ENCODE data around the gene ZRANB1. TPM values are rescaled to one million over a fixed set of nuclear protein-coding genes. Genes with fewer than 3 reads are reported as not detected.

The ZRANB1 gene
- total and polyA plus RNA-seq, 2 experiments from 2014 or later: 4.2 to 26.7 TPM

DNA sequence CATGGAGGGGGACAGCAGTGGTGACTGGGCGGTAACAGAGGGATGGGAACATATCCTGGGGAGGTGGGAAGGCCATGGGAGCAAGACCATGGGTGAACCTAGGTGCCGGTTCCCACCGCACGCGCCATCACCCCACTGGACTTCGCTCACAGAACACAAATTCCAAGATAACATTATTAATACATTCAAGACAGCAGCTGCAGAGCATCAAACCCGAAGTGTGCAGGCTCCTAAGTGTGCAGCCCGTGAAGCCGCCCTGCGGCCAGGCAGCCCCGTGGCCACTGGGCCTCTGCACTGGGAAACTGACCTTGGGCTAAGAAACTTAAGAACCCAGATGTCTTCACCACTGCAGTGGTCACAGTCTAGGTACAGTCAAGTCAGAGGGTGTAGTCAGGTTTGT, 42.8 kb upstream of the ZRANB1 start (continued):
- TF ChIP-seq, protein P1, sequence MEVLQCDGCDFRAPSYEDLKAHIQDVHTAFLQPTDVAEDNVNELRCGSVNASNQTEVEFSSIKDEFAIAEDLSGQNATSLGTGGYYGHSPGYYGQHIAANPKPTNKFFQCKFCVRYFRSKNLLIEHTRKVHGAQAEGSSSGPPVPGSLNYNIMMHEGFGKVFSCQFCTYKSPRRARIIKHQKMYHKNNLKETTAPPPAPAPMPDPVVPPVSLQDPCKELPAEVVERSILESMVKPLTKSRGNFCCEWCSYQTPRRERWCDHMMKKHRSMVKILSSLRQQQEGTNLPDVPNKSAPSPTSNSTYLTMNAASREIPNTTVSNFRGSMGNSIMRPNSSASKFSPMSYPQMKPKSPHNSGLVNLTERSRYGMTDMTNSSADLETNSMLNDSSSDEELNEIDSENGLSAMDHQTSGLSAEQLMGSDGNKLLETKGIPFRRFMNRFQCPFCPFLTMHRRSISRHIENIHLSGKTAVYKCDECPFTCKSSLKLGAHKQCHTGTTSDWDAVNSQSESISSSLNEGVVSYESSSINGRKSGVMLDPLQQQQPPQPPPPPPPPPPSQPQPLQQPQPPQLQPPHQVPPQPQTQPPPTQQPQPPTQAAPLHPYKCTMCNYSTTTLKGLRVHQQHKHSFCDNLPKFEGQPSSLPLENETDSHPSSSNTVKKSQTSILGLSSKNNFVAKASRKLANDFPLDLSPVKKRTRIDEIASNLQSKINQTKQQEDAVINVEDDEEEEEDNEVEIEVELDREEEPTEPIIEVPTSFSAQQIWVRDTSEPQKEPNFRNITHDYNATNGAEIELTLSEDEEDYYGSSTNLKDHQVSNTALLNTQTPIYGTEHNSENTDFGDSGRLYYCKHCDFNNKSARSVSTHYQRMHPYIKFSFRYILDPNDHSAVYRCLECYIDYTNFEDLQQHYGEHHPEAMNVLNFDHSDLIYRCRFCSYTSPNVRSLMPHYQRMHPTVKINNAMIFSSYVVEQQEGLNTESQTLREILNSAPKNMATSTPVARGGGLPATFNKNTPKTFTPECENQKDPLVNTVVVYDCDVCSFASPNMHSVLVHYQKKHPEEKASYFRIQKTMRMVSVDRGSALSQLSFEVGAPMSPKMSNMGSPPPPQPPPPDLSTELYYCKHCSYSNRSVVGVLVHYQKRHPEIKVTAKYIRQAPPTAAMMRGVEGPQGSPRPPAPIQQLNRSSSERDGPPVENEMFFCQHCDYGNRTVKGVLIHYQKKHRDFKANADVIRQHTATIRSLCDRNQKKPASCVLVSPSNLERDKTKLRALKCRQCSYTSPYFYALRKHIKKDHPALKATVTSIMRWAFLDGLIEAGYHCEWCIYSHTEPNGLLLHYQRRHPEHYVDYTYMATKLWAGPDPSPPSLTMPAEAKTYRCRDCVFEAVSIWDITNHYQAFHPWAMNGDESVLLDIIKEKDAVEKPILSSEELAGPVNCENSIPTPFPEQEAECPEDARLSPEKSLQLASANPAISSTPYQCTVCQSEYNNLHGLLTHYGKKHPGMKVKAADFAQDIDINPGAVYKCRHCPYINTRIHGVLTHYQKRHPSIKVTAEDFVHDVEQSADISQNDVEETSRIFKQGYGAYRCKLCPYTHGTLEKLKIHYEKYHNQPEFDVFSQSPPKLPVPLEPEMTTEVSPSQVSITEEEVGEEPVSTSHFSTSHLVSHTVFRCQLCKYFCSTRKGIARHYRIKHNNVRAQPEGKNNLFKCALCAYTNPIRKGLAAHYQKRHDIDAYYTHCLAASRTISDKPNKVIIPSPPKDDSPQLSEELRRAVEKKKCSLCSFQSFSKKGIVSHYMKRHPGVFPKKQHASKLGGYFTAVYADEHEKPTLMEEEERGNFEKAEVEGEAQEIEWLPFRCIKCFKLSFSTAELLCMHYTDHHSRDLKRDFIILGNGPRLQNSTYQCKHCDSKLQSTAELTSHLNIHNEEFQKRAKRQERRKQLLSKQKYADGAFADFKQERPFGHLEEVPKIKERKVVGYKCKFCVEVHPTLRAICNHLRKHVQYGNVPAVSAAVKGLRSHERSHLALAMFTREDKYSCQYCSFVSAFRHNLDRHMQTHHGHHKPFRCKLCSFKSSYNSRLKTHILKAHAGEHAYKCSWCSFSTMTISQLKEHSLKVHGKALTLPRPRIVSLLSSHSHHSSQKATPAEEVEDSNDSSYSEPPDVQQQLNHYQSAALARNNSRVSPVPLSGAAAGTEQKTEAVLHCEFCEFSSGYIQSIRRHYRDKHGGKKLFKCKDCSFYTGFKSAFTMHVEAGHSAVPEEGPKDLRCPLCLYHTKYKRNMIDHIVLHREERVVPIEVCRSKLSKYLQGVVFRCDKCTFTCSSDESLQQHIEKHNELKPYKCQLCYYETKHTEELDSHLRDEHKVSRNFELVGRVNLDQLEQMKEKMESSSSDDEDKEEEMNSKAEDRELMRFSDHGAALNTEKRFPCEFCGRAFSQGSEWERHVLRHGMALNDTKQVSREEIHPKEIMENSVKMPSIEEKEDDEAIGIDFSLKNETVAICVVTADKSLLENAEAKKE (CRISPR knock-in tag; IDR thresholded peaks at IDR 0.05): no peak
- TF ChIP-seq, protein P2, sequence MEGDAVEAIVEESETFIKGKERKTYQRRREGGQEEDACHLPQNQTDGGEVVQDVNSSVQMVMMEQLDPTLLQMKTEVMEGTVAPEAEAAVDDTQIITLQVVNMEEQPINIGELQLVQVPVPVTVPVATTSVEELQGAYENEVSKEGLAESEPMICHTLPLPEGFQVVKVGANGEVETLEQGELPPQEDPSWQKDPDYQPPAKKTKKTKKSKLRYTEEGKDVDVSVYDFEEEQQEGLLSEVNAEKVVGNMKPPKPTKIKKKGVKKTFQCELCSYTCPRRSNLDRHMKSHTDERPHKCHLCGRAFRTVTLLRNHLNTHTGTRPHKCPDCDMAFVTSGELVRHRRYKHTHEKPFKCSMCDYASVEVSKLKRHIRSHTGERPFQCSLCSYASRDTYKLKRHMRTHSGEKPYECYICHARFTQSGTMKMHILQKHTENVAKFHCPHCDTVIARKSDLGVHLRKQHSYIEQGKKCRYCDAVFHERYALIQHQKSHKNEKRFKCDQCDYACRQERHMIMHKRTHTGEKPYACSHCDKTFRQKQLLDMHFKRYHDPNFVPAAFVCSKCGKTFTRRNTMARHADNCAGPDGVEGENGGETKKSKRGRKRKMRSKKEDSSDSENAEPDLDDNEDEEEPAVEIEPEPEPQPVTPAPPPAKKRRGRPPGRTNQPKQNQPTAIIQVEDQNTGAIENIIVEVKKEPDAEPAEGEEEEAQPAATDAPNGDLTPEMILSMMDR (conservative IDR thresholded peaks at IDR 0.05; ENCODE audit: low read depth in 2 of 2): no peak
- TF ChIP-seq JUNB (IDR thresholded peaks at IDR 0.05; ENCODE audit: unreplicated experiment): no peak

DNA sequence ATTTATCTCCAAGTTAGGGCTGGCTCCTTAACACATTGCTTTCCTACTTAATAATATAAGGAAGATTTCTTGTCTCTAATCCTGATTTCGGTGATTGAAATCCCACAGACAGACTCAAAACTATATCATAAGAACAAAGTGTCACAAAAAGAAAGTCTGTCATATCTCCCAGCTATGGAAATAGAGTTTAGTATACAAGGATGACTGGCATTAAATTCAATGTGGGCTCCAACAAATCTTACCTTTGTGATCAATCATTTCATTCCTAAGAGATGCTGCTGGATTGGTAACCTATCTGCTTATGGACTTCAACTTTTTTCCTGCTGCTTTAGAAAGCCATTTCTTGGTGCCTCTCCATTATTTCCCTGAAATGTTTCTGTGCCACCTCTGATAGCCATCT, 39.5 kb upstream of the ZRANB1 start:
- no peaks in the 10 kb centered on the region for H3K9me3 Mint-ChIP-seq
- H3K4me3 Mint-ChIP-seq: no peak overlapping the region
- no peak overlapping the region for H3K27ac Mint-ChIP-seq
- H3K4me1 Mint-ChIP-seq: peaks cover 2% of the 10 kb centered on the region; the same call in 1 of the 3 replicates
- no peaks in the 10 kb centered on the region for H3K9me2 ChIP-seq (ENCODE audit: insufficient read depth)
- H3K36me3 Mint-ChIP-seq (ENCODE audit: low read depth): no peaks in the 10 kb centered on the region
- H3K36me3 ChIP-seq (ENCODE audit: insufficient read depth): no peaks in the 10 kb centered on the region
- peaks cover 4% of the 10 kb centered on the region for H3K27me3 Mint-ChIP-seq (ENCODE audit: insufficient read depth, low read depth, poor library complexity)
- no peak overlapping the region for H3K4me3 ChIP-seq
- H4K20me1 ChIP-seq (replicated peaks; ENCODE audit: insufficient read depth): no peaks in the 10 kb centered on the region
- H3F3A ChIP-seq (replicated peaks; ENCODE audit: low read depth): no peaks in the 10 kb centered on the region
- DNase-seq (ENCODE audit: low spot score) (no peak), ATAC-seq (no peak)
- no peaks in the 10 kb centered on the region for H3K27me3 ChIP-seq (ENCODE audit: insufficient read depth)
- H2AFZ ChIP-seq: no peak overlapping the region
- H3K4me1 ChIP-seq (ENCODE audit: insufficient read depth): no peaks in the 10 kb centered on the region
- no peak overlapping the region for H3K27ac ChIP-seq (ENCODE audit: low read depth)
- H3K4me2 ChIP-seq: no peak overlapping the region
- no peaks in the 10 kb centered on the region for H3K79me2 ChIP-seq (replicated peaks; ENCODE audit: insufficient read depth)
- TF ChIP-seq, protein P2 (conservative IDR thresholded peaks at IDR 0.05; ENCODE audit: low read depth in 2 of 2): no peak
- TF ChIP-seq, protein P3, sequence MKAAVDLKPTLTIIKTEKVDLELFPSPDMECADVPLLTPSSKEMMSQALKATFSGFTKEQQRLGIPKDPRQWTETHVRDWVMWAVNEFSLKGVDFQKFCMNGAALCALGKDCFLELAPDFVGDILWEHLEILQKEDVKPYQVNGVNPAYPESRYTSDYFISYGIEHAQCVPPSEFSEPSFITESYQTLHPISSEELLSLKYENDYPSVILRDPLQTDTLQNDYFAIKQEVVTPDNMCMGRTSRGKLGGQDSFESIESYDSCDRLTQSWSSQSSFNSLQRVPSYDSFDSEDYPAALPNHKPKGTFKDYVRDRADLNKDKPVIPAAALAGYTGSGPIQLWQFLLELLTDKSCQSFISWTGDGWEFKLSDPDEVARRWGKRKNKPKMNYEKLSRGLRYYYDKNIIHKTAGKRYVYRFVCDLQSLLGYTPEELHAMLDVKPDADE (IDR thresholded peaks at IDR 0.05): no peak
